ENCODE measurements around the gene GRAMD1A.
"Not testable (repeated sequence)": the region's sequence is repeated elsewhere in the genome, so short reads cannot be mapped to it uniquely, and the experiment has no call there.

Gene GRAMD1A

DNA sequence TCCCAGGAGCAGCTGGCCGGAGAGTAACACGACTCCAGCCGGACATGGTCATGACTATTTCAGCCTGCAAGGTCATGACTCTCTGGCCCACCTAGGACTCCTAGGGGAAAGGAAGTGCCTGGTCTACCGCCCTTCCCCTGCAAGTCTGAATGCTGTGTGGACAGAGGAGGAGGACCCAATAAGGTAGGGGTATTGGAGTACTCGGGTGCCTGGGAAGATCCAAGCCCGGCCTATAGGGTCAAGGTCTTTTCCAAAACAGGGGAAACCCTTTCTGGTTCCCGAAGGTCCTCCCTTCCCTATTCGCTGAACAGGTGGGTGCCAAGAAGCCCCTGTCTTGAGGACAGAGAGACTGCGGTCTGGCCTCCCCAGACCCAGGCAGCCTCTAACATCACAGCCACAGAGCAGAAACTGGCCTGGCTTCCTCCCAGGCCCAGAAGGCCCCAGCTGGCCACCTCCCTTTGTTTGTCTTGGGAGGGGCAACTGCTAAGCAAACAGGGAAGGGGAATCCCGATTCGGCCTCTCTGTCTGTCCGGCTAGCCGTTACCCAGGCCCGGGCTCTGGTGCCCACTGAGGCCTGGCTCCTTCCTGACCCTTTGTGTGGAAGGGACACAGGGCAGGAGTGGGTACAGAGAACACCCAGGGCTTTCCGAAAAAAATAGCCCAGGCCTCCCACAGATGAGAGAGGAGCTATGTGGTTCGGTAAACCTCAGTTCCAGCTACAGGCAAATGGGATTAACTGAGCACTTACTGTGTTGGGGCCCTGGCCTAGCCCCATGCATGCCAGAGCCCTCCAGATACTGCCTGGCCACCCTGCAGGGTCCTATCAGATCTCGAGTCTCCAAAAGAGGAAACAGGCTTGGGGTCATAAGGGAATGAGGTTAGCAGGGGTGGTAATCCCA lies 5.2 kb upstream of the GRAMD1A start:
- no peak for DNase-seq (ENCODE audit: low spot score)
- no peaks in the 10 kb centered on the region for H3K9me3 ChIP-seq (ENCODE audit: severe bottlenecking)
- no peak for TF ChIP-seq CTCF (IDR thresholded peaks at IDR 0.05; ENCODE audit: poor library complexity, severe bottlenecking)
- ATAC-seq (ENCODE audit: low read depth) = no peak
- no peaks in the 10 kb centered on the region for H3K27me3 ChIP-seq (ENCODE audit: insufficient read depth, poor library complexity, severe bottlenecking)
- no peak overlapping the region for H3K27ac ChIP-seq (ENCODE audit: poor library complexity, severe bottlenecking)
- no peaks in the 10 kb centered on the region for H3K4me1 ChIP-seq (ENCODE audit: insufficient read depth, poor library complexity, severe bottlenecking)
- H3K36me3 ChIP-seq (ENCODE audit: low read depth) = no peaks in the 10 kb centered on the region
- H3K4me3 ChIP-seq (ENCODE audit: severe bottlenecking) = no peak overlapping the region

DNA sequence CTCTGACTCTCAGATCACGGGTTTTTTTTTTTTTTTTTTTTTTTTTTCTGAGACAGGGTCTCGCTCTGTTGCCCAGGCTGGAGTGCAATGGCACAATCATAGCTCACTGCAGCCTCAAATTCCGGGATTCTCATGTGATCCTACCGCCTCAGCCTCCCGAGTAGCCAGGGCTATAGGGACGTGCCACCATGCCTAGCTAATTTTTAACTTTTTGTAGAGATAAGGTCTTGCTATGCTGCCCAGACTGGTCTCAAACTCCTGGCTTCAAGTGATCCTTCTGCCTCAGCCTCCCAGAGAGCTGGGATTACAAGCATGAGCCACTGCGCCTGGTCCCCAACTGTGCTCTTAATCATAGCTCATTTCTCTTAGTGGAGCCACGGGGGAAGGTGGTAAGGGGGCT lies 4.6 kb upstream of the GRAMD1A start:
- ATAC-seq (ENCODE audit: low read depth) (no peak), DNase-seq (ENCODE audit: low spot score) (no peak)
- Histone ChIP-seq H3K4me1 (ENCODE audit: insufficient read depth, poor library complexity, severe bottlenecking) (no peaks in the 10 kb centered on the region), H3K4me3 (ENCODE audit: severe bottlenecking) (no peak overlapping the region), H3K9me3 (ENCODE audit: severe bottlenecking) (no peaks in the 10 kb centered on the region), H3K36me3 (ENCODE audit: low read depth) (no peaks in the 10 kb centered on the region), H3K27me3 (ENCODE audit: insufficient read depth, poor library complexity, severe bottlenecking) (no peaks in the 10 kb centered on the region), H3K27ac (ENCODE audit: poor library complexity, severe bottlenecking) (no peak overlapping the region)
- TF ChIP-seq CTCF (IDR thresholded peaks at IDR 0.05; ENCODE audit: poor library complexity, severe bottlenecking) = no peak

GRCh38 chr19:34997071-34997617 lies 3.0 kb upstream of the GRAMD1A start:
- Histone ChIP-seq H3K27ac (ENCODE audit: poor library complexity, severe bottlenecking) (no peak overlapping the region), H3K4me3 (ENCODE audit: severe bottlenecking) (no peak overlapping the region), H3K36me3 (ENCODE audit: low read depth) (peaks cover 4% of the 10 kb centered on the region; the same call in 1 of the 2 replicates), H3K4me1 (ENCODE audit: insufficient read depth, poor library complexity, severe bottlenecking) (no peaks in the 10 kb centered on the region), H3K27me3 (ENCODE audit: insufficient read depth, poor library complexity, severe bottlenecking) (no peaks in the 10 kb centered on the region), H3K9me3 (ENCODE audit: severe bottlenecking) (no peaks in the 10 kb centered on the region)
- ATAC-seq (ENCODE audit: low read depth) (no peak), DNase-seq (ENCODE audit: low spot score) (no peak)
- TF ChIP-seq CTCF (IDR thresholded peaks at IDR 0.05; ENCODE audit: poor library complexity, severe bottlenecking) = no peak

DNA sequence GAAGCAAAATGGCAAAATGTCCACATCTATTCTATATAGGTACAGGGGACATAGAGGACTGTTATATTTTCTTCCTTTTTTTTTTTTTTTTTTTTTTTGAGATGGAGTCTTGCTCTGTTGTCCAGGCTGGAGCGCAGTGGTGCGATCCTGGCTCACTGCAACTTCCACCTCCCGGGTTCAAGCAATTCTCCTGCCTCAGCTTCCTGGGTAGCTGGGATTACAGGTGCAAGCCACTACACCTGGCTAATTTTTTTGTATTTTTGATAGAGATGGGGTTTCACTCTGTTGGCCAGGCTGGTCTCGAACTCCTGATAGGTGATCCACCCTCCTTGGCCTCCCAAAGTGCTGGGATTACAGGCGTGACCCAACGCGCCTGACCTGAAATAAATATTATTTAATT lies 1.9 kb upstream of the GRAMD1A start:
- not testable (repeated sequence) for H3K4me1 ChIP-seq (ENCODE audit: insufficient read depth, poor library complexity, severe bottlenecking); DNase-seq (ENCODE audit: low spot score); H3K27me3 ChIP-seq (ENCODE audit: insufficient read depth, poor library complexity, severe bottlenecking); H3K27ac ChIP-seq (ENCODE audit: poor library complexity, severe bottlenecking); H3K9me3 ChIP-seq (ENCODE audit: severe bottlenecking); H3K36me3 ChIP-seq (ENCODE audit: low read depth); H3K4me3 ChIP-seq (ENCODE audit: severe bottlenecking); ATAC-seq (ENCODE audit: low read depth)

- no peak for TF ChIP-seq CTCF (IDR thresholded peaks at IDR 0.05; ENCODE audit: poor library complexity, severe bottlenecking)
- Histone ChIP-seq H3K9me3 (ENCODE audit: severe bottlenecking) (no peaks in the 10 kb centered on the region), H3K27ac (ENCODE audit: poor library complexity, severe bottlenecking) (peak overlapping the region; percentile 76), H3K27me3 (ENCODE audit: insufficient read depth, poor library complexity, severe bottlenecking) (no peaks in the 10 kb centered on the region), H3K36me3 (ENCODE audit: low read depth) (peaks cover 4% of the 10 kb centered on the region; the same call in 1 of the 2 replicates), H3K4me1 (ENCODE audit: insufficient read depth, poor library complexity, severe bottlenecking) (no peaks in the 10 kb centered on the region), H3K4me3 (ENCODE audit: severe bottlenecking) (peak overlapping the region; percentile 94)
- DNase-seq (ENCODE audit: low spot score) (no peak), ATAC-seq (ENCODE audit: low read depth) (no peak)
Measured at GRCh38 chr19:34998777-34999497, 1.2 kb upstream of the GRAMD1A start.

All from RWPE2 (cell line).